ENCODE results near the gene MAP3K6.

Gene MAP3K6

GRCh38 chr1:27332536-27333281 is 34.1 kb downstream of the MAP3K6 start:
- peak in 1 of 2 experiments; percentile 6 for DNase-seq

- DNase-seq: no peak
These were observed 34.8 kb downstream of the MAP3K6 start for GRCh38 chr1:27331922-27332321.

GRCh38 chr1:27331426-27331825 is 35.3 kb downstream of the MAP3K6 start:
- no peak for DNase-seq

- no peak for DNase-seq
These were observed 36.0 kb downstream of the MAP3K6 start for GRCh38 chr1:27330786-27331185.

- DNase-seq: no peak
These were observed 38.8 kb downstream of the MAP3K6 start for GRCh38 chr1:27327964-27328363.

GRCh38 chr1:27325286-27325685 is 41.5 kb downstream of the MAP3K6 start:
- no peak for DNase-seq

GRCh38 chr1:27322569-27323240 is 44.1 kb downstream of the MAP3K6 start:
- DNase-seq: no peak

GRCh38 chr1:27321813-27322568 is 44.8 kb downstream of the MAP3K6 start, which contains the start of gene TMEM222:
Gene TMEM222 (plus strand): TSS chr1:27322163. CDS start chr1:27322198, 35 bp downstream.
- peak; percentile 96 for DNase-seq

- DNase-seq: no peak
These were observed 48.2 kb downstream of the MAP3K6 start for GRCh38 chr1:27318596-27318995.

GRCh38 chr1:27318136-27318535 is 48.6 kb downstream of the MAP3K6 start:
- DNase-seq: no peak

- DNase-seq: no peak
These were observed 49.9 kb downstream of the MAP3K6 start for GRCh38 chr1:27316860-27317259.

GRCh38 chr1:27314737-27315136 is 52.0 kb downstream of the MAP3K6 start:
- no peak for DNase-seq

GRCh38 chr1:27314169-27314568 is 52.6 kb downstream of the MAP3K6 start:
- DNase-seq: no peak

GRCh38 chr1:27307874-27308598 is 58.7 kb downstream of the MAP3K6 start:
- DNase-seq: no peak

- DNase-seq: no peak
These were observed 59.6 kb downstream of the MAP3K6 start for GRCh38 chr1:27306892-27307761.

- DNase-seq: no peak
These were observed 60.7 kb downstream of the MAP3K6 start for GRCh38 chr1:27306071-27306470.
